ENCODE data around the gene CDK1. TPM values are rescaled to one million over a fixed set of nuclear protein-coding genes. Genes with fewer than 3 reads are reported as not detected.

CDK1 gene
- total and polyA plus RNA-seq, 7 donors: 0.33 to 23.9 (median 2.7) TPM

GRCh38 chr10:60817398-60817805, 39.1 kb downstream of the CDK1 start:
- intact Hi-C loops (cut with DNase I): loop anchor here (2.0 to 10.0 kb wide), 6 partner anchors 65 to 1427 kb away; no protein-coding TSS in a partner anchor
- no peaks in the 10 kb centered on the region for H3K9me3 ChIP-seq
- TF ChIP-seq POLR2AphosphoS5 (IDR thresholded peaks at IDR 0.05) (no peak), EP300 (IDR thresholded peaks at IDR 0.05) (no peak), CTCF (IDR thresholded peaks at IDR 0.05) (no peak), POLR2A (IDR thresholded peaks at IDR 0.05) (no peak)
- H3K4me3 ChIP-seq: peak overlapping the region in 1 of 4 donors; percentile 5
- no peaks in the 10 kb centered on the region for H3K27me3 ChIP-seq
- WGBS, 2 donors: 72 to 74% methylated on average over 4 of the region's 4 CpGs
- peak overlapping the region in 3 of 4 donors; percentile 24 to 56 (median 56) for H3K27ac ChIP-seq
- H3K36me3 ChIP-seq: no peaks in the 10 kb centered on the region
- H3K4me1 ChIP-seq: peaks cover 0 to 40% (median 27%) of the 10 kb centered on the region in 4 donors
- DNase-seq: no peak

DNA sequence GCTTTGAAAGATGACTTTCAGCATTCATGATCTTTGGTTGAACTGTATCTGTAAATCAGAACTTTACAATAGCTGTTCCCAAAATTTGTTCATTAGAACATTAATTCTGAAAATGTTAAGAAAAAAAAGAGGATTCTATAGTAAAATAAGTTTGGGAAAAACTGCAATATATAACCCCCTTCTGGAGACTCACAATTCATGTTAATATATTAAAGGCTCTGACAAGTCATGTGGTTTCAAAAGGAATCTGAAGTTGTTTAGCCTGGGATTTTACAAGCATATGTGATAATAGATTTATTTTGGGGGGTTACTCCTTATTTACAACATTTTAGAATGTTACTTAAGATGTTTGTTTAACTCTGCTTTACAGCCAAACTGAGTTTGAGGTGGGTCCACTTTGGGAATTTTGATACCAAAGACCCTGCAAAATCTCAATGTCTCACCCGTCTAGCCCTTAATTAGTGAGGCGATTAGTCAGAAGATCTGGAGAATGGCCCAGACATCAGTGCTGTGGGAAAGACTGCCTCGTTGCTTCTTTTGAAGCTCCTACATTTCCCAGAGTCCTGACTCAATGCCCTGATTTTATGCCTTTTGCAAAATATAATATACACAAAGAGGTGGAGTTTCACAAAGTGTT, 40.0 kb downstream of the CDK1 start:
- Histone ChIP-seq H3K4me1 (peaks cover 0 to 40% (median 27%) of the 10 kb centered on the region in 4 donors), H3K36me3 (no peaks in the 10 kb centered on the region), H3K9me3 (no peaks in the 10 kb centered on the region), H3K27ac (peak overlapping the region in 2 of 4 donors; percentile 56), H3K27me3 (no peaks in the 10 kb centered on the region), H3K4me3 (no peak overlapping the region)
- intact Hi-C loops (cut with DNase I): loop anchor here (5.0 to 10.0 kb wide), 4 partner anchors 64 to 1427 kb away; no protein-coding TSS in a partner anchor
- no peak for DNase-seq
- no peak for TF ChIP-seq CTCF (IDR thresholded peaks at IDR 0.05)
- TF ChIP-seq POLR2AphosphoS5 (IDR thresholded peaks at IDR 0.05): peak in 1 of 4 donors; percentile 17
- no peak for TF ChIP-seq POLR2A (IDR thresholded peaks at IDR 0.05)
- TF ChIP-seq EP300 (IDR thresholded peaks at IDR 0.05): no peak
- WGBS, 2 donors: 74 to 75% methylated on average over 3 of the region's 3 CpGs

DNA sequence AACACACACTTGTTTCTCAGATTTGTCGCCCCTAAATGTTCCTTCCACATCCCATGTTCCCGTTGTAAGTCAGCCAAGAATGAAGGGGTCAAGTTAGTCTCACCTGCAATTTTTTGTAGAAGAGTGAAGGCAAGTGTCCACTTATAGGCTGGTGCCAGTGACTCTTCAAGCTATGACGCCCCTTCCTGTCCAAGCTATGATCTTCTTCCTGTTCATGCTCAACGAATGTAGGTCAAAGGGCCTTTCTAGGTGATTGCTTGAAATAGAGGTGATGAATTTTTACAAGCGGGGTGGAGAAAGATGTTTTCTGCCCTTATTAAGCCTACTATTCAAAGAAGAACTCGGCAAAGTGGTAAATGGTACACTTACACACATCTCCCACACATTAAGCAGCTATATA, 41.0 kb downstream of the CDK1 start:
- Histone ChIP-seq H3K4me1 (peaks cover 0 to 40% (median 27%) of the 10 kb centered on the region in 4 donors), H3K27me3 (no peaks in the 10 kb centered on the region), H3K9me3 (no peaks in the 10 kb centered on the region), H3K36me3 (no peaks in the 10 kb centered on the region), H3K4me3 (no peak overlapping the region), H3K27ac (no peak overlapping the region)
- WGBS, 2 donors: 66 to 83% methylated on average over 6 of the region's 6 CpGs
- intact Hi-C loops (cut with DNase I): loop anchor here (5.0 to 10.0 kb wide), 4 partner anchors 63 to 1426 kb away; no protein-coding TSS in a partner anchor
- TF ChIP-seq POLR2AphosphoS5 (IDR thresholded peaks at IDR 0.05) (no peak), EP300 (IDR thresholded peaks at IDR 0.05) (no peak), POLR2A (IDR thresholded peaks at IDR 0.05) (no peak), CTCF (IDR thresholded peaks at IDR 0.05) (no peak)
- no peak for DNase-seq

DNA sequence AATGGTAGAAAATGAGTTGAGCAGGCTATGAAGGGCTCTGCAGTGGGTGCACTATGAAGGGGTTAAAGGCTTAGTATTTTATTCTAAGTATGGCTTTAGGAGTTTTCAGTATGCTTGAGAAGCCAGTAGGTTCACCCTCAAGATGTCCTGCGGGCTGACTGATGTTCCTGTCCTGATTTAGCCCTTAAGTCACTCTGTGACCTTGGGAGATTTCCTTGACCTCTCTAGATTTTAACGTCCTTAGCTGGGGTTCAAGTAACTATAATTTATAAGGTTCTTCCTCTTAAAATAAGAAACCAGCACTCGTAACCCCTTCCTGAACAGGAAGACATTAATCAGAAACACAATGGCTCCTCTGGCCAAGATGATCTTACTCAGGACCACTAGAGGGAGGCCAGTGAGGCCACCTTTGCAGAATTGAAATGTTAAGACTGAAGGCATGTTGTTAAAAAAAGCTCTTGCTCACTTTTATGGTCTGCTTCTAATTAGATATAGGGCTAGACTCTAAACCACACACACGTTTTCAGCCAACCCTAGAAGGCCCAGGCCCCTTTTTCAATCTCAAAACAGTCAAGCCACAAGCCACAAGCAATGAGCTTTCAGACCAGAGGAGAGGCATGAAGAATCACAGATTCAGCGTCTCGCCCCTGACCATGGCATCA, 41.9 kb downstream of the CDK1 start:
- Histone ChIP-seq H3K27ac (no peak overlapping the region), H3K4me3 (no peak overlapping the region), H3K36me3 (no peaks in the 10 kb centered on the region), H3K4me1 (peaks cover 0 to 40% (median 27%) of the 10 kb centered on the region in 4 donors), H3K27me3 (no peaks in the 10 kb centered on the region), H3K9me3 (no peaks in the 10 kb centered on the region)
- TF ChIP-seq POLR2AphosphoS5 (IDR thresholded peaks at IDR 0.05) (no peak), CTCF (IDR thresholded peaks at IDR 0.05) (peak in 1 of 4 experiments; percentile 14)
- DNase-seq: no peak
- intact Hi-C loops (cut with DNase I): no loop called here
- WGBS, 2 donors: 62 to 73% methylated on average over 6 of the region's 6 CpGs

Measured in sigmoid colon (tissue), 7 donors.